GM12875 (cell line): ENCODE results near the gene PTPN13.

Experiments used
- H3K4me3 ChIP-seq: one replicate; pipeline ENCODE4 v1.5.1; 2011; ENCODE audit warnings: low read depth, low read length, control low read depth
- CTCF ChIP-seq: IDR thresholded peaks from 2 replicates; pipeline ENCODE4 v1.5.1; 2011; ENCODE audit warnings: low read depth, mild to moderate bottlenecking, control low read depth, inconsistent platforms, low read length, moderate library complexity, borderline replicate concordance; ENCODE audit not compliant: insufficient read depth

The PTPN13 gene

GRCh38 chr4:86621435-86621834 is 27.3 kb downstream of the PTPN13 start:
- TF ChIP-seq CTCF = no peak
- no peak overlapping the region for H3K4me3 ChIP-seq

GRCh38 chr4:86626066-86626465 is 32.0 kb downstream of the PTPN13 start:
- H3K4me3 ChIP-seq = no peak overlapping the region
- TF ChIP-seq CTCF = no peak

GRCh38 chr4:86627462-86628135 is 33.5 kb downstream of the PTPN13 start:
- no peak overlapping the region for H3K4me3 ChIP-seq
- TF ChIP-seq CTCF = no peak

GRCh38 chr4:86630629-86631028 is 36.5 kb downstream of the PTPN13 start:
- TF ChIP-seq CTCF = no peak
- no peak overlapping the region for H3K4me3 ChIP-seq

- H3K4me3 ChIP-seq = no peak overlapping the region
- TF ChIP-seq CTCF = no peak
Measured at GRCh38 chr4:86631166-86631565, 37.1 kb downstream of the PTPN13 start.

- no peak for TF ChIP-seq CTCF
- H3K4me3 ChIP-seq = no peak overlapping the region
Measured at GRCh38 chr4:86633854-86634253, 39.7 kb downstream of the PTPN13 start.

GRCh38 chr4:86640469-86640868 is 46.4 kb downstream of the PTPN13 start:
- no peak for TF ChIP-seq CTCF
- no peak overlapping the region for H3K4me3 ChIP-seq
